NCI-H2081 treated with DMSO at 0.1 percent for 48 hours (cell line): ENCODE data around the gene TRIM5.
"Not testable (repeated sequence)": the region's sequence is repeated elsewhere in the genome, so short reads cannot be mapped to it uniquely, and the experiment has no call there.

Experiments used
- DNase-seq: peaks from one replicate; lab custom pipeline; 2025; lab: John Stamatoyannopoulos, UW

The TRIM5 gene

DNA sequence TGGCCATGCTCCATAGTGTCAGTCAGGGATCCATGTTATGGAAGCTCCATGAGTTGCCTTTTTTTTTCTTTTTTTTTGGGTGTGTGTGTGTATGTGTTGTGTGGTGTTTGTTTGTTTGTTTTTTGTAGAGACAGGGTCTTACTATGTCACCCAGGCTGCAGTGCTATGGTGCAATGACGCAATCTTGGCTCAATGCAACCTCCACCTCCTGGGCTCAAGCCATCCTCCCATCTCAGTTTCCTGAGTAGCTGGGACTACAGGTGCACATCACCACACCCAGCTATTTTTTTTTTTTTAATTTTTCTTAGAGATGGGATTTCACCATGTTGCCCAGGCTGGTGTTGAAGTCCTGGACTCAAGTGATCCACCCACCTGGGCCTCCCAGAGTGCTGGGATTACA is 3.6 kb upstream of the TRIM5 start:
- no peak for DNase-seq

DNA sequence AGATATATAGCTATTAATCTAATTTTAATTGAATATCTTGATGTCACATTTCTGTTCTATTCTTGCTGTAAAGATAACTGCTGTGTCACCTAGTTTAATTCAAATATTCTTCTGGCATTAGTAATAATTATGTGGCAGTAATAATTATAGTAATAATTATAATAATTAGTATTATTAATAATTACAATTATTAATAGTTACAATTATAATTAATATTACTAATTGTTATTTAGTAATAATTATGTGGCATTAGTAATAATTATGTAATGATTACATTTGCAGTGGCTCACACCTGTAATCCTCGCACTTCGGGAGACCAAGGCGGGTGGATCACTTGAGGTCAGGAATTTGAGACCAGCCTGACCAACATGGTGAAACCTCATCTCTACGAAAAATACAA is 1.6 kb upstream of the TRIM5 start:
- no peak for DNase-seq

DNA sequence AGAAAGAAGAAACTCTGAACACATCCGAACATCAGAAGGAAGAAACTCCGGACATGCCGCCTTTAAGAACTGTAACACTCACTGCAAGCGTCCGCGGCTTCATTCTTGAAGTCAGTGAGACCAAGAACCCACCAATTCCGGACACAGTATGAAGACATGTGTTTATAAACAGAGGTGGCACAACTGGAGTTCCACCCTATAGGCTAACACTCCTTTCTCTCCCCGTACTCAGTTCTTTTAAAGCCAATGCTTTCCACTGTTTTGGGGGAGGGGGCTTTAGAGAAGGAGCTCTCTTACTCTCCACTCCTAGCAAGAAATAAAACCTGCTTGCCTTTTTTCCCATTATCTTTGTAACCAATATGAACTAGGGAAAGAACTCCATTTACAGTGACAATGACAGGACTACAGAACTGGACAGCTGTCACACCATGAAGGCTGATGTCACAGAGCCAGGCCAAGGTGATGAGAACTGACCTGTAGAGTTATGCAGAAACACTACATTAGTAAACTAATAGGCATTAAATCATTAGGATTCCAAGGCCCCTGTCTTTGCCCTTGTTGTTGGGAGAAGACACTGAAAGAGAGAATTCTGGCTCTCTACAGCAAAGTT is 733 bp downstream of the TRIM5 start:
- DNase-seq = no peak

GRCh38 chr11:5683620-5684019 is 1.3 kb downstream of the TRIM5 start:
- not testable (repeated sequence) for DNase-seq

- not testable (repeated sequence) for DNase-seq
Measured at GRCh38 chr11:5682890-5683441, 1.9 kb downstream of the TRIM5 start.

DNA sequence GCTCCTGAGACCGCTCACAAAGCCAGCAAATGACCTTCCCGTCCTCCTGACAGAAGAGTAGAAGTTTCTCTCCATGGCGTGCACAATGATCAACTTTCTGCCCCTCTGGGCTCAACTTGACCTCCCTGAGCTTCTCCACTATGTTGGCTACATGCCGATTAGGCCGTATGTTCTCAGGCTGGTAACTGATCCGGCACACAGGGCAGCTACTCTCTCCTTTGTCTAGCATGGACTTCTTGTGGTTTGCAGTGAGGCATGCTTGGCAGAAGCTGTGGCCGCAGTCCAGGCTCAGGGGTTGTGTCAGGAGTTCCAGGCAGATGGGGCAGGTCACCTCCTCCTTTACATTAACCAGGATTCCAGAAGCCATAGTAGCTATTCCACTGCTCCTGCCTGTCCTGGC is 5.1 kb downstream of the TRIM5 start:
- no peak for DNase-seq

GRCh38 chr11:5674391-5674790 is 10.5 kb downstream of the TRIM5 start:
- DNase-seq = no peak

- DNase-seq = no peak
Measured at GRCh38 chr11:5671831-5672230, 13.0 kb downstream of the TRIM5 start.

GRCh38 chr11:5666402-5666793 is 18.5 kb downstream of the TRIM5 start:
- no peak for DNase-seq

GRCh38 chr11:5665746-5666401 is 19.0 kb downstream of the TRIM5 start:
- DNase-seq = no peak

DNA sequence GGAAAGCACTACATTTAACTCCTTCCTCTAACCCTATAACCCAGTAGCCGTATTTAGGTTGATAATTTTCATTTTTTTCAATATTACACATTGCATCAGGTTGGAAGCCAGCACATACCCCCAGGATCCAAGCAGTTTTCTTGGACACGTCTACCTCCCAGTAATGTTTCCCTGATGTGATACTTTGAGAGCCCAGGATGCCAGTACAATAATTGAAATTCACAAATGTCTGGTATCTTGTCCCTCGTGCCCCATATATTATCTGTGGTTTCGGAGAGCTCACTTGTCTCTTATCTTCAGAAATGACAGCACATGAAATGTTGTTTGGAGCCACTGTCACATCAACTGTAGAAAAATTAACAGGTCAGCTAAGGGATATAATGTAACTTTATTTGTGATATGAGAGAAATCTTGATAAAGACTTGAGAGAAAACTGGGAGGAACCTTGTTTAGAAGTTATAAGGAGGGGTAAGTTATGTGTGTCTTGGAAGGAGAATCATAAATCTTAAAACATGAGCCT is 19.8 kb downstream of the TRIM5 start:
- no peak for DNase-seq

GRCh38 chr11:5663511-5663910 is 21.4 kb downstream of the TRIM5 start:
- DNase-seq = no peak

DNA sequence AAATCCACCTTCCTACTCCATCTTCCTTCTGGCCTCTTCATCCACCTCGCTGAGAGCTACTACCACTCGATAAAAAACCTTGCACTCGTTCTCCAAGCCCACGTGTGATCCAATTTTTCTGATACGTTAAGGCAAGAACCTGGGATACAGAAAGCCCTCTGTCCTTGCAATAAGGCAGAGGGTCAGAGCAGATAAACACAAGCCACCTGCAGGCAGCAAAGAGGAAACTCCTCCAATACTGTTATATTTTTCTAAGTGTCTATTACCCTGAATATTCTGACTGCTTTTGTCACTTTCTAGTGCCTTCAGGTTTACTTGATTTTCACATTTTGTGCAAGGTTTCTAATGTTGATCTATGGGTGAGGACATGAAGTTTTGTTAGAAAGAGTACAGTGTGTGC is 26.6 kb downstream of the TRIM5 start:
- no peak for DNase-seq

- DNase-seq = not testable (repeated sequence)
Measured at GRCh38 chr11:5656956-5657355, 27.9 kb downstream of the TRIM5 start.

DNA sequence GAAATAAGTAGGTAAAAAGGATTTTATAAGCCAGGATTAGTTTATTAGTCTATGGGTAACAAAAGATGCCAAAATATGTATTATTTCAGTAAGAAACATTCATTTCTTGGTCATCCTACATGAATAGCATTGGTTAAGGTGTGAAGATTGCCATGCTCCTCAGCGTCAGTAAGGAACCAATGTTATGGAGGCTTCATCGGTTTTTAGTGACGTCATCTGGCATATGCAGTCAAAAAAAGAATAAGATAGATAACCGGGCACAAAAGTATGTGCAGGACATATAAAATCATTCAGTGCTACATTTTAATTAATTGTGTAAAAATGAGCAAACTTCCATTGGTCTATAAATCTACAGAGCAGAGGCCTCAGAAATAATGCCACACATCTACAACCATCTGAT is 29.4 kb downstream of the TRIM5 start:
- no peak for DNase-seq

DNA sequence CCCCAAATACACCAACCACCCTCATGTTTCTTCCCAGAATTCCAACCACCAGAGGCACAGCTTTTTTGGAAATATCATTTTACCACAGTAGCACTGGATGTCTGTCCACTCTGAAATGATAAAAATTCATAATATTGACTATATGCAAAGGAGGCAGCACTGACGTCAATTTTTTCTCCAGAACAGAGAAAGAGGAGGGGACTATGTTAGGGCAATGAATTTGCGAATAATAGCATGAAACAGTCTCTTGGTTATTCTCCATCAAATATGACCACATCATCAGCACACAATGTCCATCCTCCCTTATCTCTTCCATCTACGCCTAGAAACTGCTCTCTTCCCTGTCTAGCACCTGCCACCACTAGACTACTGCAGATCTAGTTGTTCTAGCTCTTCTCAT is 38.7 kb downstream of the TRIM5 start:
- DNase-seq = no peak

DNA sequence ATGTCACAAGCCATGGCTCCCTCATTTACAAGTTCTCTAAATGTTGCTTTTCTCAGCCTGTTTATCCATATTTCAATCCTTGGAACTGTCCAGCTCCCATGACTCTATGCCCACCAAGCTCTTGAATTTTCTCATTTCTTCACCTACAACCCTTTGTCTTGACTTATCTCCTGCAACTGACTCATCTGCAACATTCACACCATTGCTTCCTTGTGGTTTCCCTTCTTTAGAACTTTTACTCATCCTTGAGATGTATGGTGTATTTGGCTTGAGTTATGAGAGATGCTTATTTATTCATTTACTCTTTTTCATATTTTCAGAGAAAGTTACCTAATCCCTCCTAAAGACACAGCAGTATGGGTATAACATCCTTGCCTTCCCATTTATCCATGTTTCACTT is 41.3 kb downstream of the TRIM5 start:
- DNase-seq = no peak

DNA sequence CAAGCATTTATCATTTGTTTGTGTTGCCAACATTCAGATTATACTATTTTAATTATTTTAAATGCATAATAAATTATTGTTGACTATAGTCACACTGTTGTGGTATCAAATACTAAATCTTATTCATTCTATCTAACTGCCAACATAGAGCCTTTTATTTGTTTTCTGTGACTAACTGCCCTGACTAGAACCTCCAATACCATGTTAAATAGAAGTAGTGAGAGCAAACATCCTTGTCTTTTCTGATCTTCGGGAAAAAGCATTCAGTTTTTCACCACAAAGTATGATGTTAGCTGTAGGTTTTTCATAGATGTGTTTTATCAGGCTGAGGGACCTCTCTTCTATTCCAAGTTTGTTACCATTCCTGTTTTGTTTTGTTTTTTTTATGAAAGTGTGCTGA is 44.9 kb downstream of the TRIM5 start:
- no peak for DNase-seq

GRCh38 chr11:5631969-5632635 is 52.8 kb downstream of the TRIM5 start:
- no peak for DNase-seq

DNA sequence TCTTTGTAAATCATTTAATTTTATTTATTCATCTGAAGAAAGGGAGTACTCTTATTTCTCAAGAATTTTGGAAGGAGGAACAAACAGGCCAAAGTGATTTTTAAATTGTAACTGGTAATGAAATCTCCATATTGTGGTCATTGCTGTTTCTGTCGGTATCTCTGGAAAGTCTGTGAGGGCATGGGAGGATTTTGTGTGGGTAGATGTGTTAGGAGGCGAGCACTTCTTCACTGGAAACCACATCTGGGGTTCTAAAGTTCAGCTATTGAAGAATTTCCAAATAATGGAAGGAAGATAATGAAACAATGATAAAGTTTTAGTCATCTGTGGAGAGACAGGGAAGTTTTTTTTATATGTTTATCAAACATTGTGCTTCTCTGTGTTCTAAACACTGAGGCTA is 53.5 kb downstream of the TRIM5 start:
- no peak for DNase-seq

GRCh38 chr11:5626196-5626595 is 58.7 kb downstream of the TRIM5 start:
- DNase-seq = no peak

- no peak for DNase-seq
Measured at GRCh38 chr11:5625281-5625680, 59.6 kb downstream of the TRIM5 start.
